H1 (cell line): ENCODE results near the gene DOCK3. TPM values are rescaled to one million over a fixed set of nuclear protein-coding genes. Genes with fewer than 3 reads are reported as not detected.

Source experiments
- CTCF ChIA-PET: fragments of 300-600 bp; sonication (Branson Sonifier 250); formaldehyde crosslinking; loops from one replicate; lab custom pipeline; 2021; ENCODE audit not compliant: partially characterized antibody; lab: Charles Lee
- POLR2A ChIA-PET: fragments of 300-600 bp; sonication (Branson Sonifier 250); formaldehyde crosslinking; loops from one replicate; lab custom pipeline; 2021; ENCODE audit warnings: inconsistent platforms; ENCODE audit not compliant: partially characterized antibody; lab: Charles Lee
- DNase-seq, 2 experiments: peaks; one replicate each; pipeline versions ENCODE4 v3.0.0 to v3.0.0-alpha.2; 2010 to 2022; ENCODE audit warnings: low spot score in 2 of 2, low read depth in 1 of 2, mixed read lengths in 1 of 2
- FAIRE-seq: peaks from 2 replicates; lab custom pipeline; 2011; peaks lifted over from hg19 to GRCh38; lab: Jason Lieb, UNC
- H2AFZ ChIP-seq: 2 replicates; pipeline ENCODE4 v1.8.1; 2012; ENCODE audit warnings: low read length, inconsistent platforms
- H2AK5ac ChIP-seq: 2 replicates; pipeline ENCODE4 v1.6.1; 2013; ENCODE audit warnings: low read depth, low read length
- H2BK120ac ChIP-seq: replicated peaks from 2 replicates; pipeline ENCODE3; 2013; ENCODE audit warnings: low read depth, low read length, inconsistent platforms
- H2BK12ac ChIP-seq: 2 replicates; pipeline ENCODE4 v1.6.1; 2013; ENCODE audit warnings: low read depth, low read length
- H2BK15ac ChIP-seq: 2 replicates; pipeline ENCODE4 v1.6.1; 2013; ENCODE audit warnings: low read length
- H2BK20ac ChIP-seq: 2 replicates; pipeline ENCODE4 v1.6.1; 2013; ENCODE audit warnings: low read length
- H2BK5ac ChIP-seq: 2 replicates; pipeline ENCODE4 v1.6.1; 2013; ENCODE audit warnings: low read depth, low read length
- H3K14ac ChIP-seq: 2 replicates; pipeline ENCODE4 v1.6.1; 2013; ENCODE audit warnings: inconsistent platforms; ENCODE audit not compliant: insufficient read length
- H3K18ac ChIP-seq: 2 replicates; pipeline ENCODE4 v1.6.1; 2013; ENCODE audit warnings: low read length; ENCODE audit errors: extremely low read depth
- H3K23ac ChIP-seq: 2 replicates; pipeline ENCODE4 v1.6.1; 2013; ENCODE audit warnings: inconsistent platforms; ENCODE audit not compliant: insufficient read length
- H3K23me2 ChIP-seq: 2 replicates; pipeline ENCODE4 v1.6.1; 2013; ENCODE audit warnings: low read depth, low read length
- H3K27ac ChIP-seq: 2 replicates; pipeline ENCODE4 v1.6.1; 2011; ENCODE audit warnings: low read depth, low read length, inconsistent platforms
- H3K27me3 ChIP-seq, 4 experiments: replicated peaks in 1 of 4; 1 replicate in 1 of 4; 2 replicates in 3 of 4; pipeline versions ENCODE4 v1.6.1 to v1.8.1; 2011 to 2013; ENCODE audit warnings: low read length in 3 of 4, mild to moderate bottlenecking in 3 of 4, inconsistent platforms in 2 of 4, mixed read lengths in 2 of 4, moderate library complexity in 1 of 4; ENCODE audit not compliant: control insufficient read depth in 3 of 4, insufficient read depth in 3 of 4; ENCODE audit errors: extremely low read depth in 1 of 4
- H3K36me3 ChIP-seq, 4 experiments: 2 replicates each; pipeline versions ENCODE4 v1.6.1 to v1.8.1; 2011 to 2013; ENCODE audit warnings: mild to moderate bottlenecking in 4 of 4, low read length in 3 of 4, moderate library complexity in 2 of 4, control low read depth in 1 of 4, inconsistent platforms in 1 of 4; ENCODE audit not compliant: insufficient read depth in 4 of 4, control insufficient read depth in 2 of 4
- H3K4ac ChIP-seq: replicated peaks from 2 replicates; pipeline ENCODE3; 2013; ENCODE audit warnings: low read length, low read depth, mixed read lengths, inconsistent platforms; ENCODE audit not compliant: insufficient read length
- H3K4me1 ChIP-seq, 4 experiments: replicated peaks in 1 of 4; 1 replicate in 1 of 4; 2 replicates in 3 of 4; pipeline versions ENCODE4 v1.6.1 to v1.8.1; 2011 to 2013; ENCODE audit warnings: low read length in 3 of 4, inconsistent platforms in 2 of 4, mixed read lengths in 1 of 4; ENCODE audit not compliant: insufficient read depth in 4 of 4, control insufficient read depth in 3 of 4
- H3K4me2 ChIP-seq, 2 experiments: 2 replicates each; pipeline versions ENCODE4 v1.6.1 to v1.8.1; 2011 to 2013; ENCODE audit warnings: low read depth in 2 of 2, low read length in 2 of 2, control low read depth in 1 of 2, inconsistent platforms in 1 of 2, mild to moderate bottlenecking in 1 of 2; ENCODE audit not compliant: insufficient read depth in 1 of 2
- H3K4me3 ChIP-seq, 4 experiments: fragments of 200-600, 300-600 bp in 1 of 4; sonication (generic), shearing (Covaris generic), sonication (Bioruptor Twin) in 1 of 4; 2 replicates each; pipeline versions ENCODE4 v1.5.1 to v1.8.1; 2011 to 2016; ENCODE audit warnings: low read length in 4 of 4, low read depth in 3 of 4, control low read depth in 2 of 4, inconsistent platforms in 2 of 4, mild to moderate bottlenecking in 2 of 4, mixed read lengths in 1 of 4, moderate library complexity in 1 of 4; ENCODE audit not compliant: insufficient read depth in 2 of 4; ENCODE audit errors: extremely low read depth in 1 of 4
- H3K56ac ChIP-seq: replicated peaks from 2 replicates; pipeline ENCODE3; 2013; ENCODE audit warnings: low read depth, mild to moderate bottlenecking, mixed read lengths, low read length, inconsistent platforms; ENCODE audit not compliant: insufficient read length
- H3K79me1 ChIP-seq: 2 replicates; pipeline ENCODE4 v1.6.1; 2013; ENCODE audit warnings: low read depth, low read length, control low read depth
- H3K79me2 ChIP-seq, 2 experiments: 2 replicates each; pipeline versions ENCODE4 v1.6.1 to v1.8.1; 2012 to 2013; ENCODE audit warnings: low read length in 2 of 2, mild to moderate bottlenecking in 2 of 2, inconsistent platforms in 1 of 2; ENCODE audit not compliant: insufficient read depth in 2 of 2, control insufficient read depth in 1 of 2
- H3K9ac ChIP-seq, 4 experiments: replicated peaks in 1 of 4; 1 replicate in 1 of 4; 2 replicates in 3 of 4; pipeline versions ENCODE4 v1.6.1 to v1.8.1; 2011 to 2013; ENCODE audit warnings: low read depth in 3 of 4, low read length in 3 of 4, control low read depth in 2 of 4, mild to moderate bottlenecking in 2 of 4, moderate library complexity in 2 of 4, inconsistent platforms in 1 of 4; ENCODE audit errors: extremely low read depth in 1 of 4
- H3K9me3 ChIP-seq, 2 experiments: 2 replicates each; pipeline versions ENCODE4 v1.6.1 to v1.8.1; 2012 to 2013; ENCODE audit warnings: mild to moderate bottlenecking in 2 of 2, moderate library complexity in 2 of 2, control low read depth in 1 of 2, inconsistent platforms in 1 of 2, low read depth in 1 of 2, low read length in 1 of 2, mixed read lengths in 1 of 2; ENCODE audit not compliant: insufficient read depth in 2 of 2
- H4K20me1 ChIP-seq, 2 experiments: replicated peaks in 1 of 2; 2 replicates each; pipeline versions ENCODE3 to v1.8.1; 2011 to 2013; ENCODE audit warnings: inconsistent platforms in 2 of 2, low read length in 2 of 2, mild to moderate bottlenecking in 1 of 2; ENCODE audit not compliant: insufficient read depth in 2 of 2, control insufficient read depth in 1 of 2
- H4K5ac ChIP-seq: 2 replicates; pipeline ENCODE4 v1.6.1; 2013; ENCODE audit warnings: low read length, low read depth, mixed read lengths, inconsistent platforms; ENCODE audit not compliant: insufficient read length
- H4K8ac ChIP-seq: 2 replicates; pipeline ENCODE4 v1.8.0; 2013; ENCODE audit warnings: mild to moderate bottlenecking, moderate library complexity, low read length, inconsistent platforms; ENCODE audit not compliant: insufficient read depth; ENCODE audit errors: extremely low read depth
- H4K91ac ChIP-seq: replicated peaks from 2 replicates; pipeline ENCODE3; 2013; ENCODE audit warnings: low read length, mixed read lengths, inconsistent platforms; ENCODE audit not compliant: insufficient read length
- BACH1 ChIP-seq: IDR thresholded peaks from 2 replicates; pipeline ENCODE4 v1.6.1; 2012; ENCODE audit warnings: low read length, improper control_type of control experiment
- BRCA1 ChIP-seq: IDR thresholded peaks from 2 replicates; pipeline ENCODE4 v1.6.1; 2012; ENCODE audit warnings: low read depth, low read length, improper control_type of control experiment
- CBX5 ChIP-seq: fragments of 300-800, 300-1000 bp; sonication (generic); IDR thresholded peaks from 2 replicates; pipeline ENCODE4 v1.7.1; 2016; ENCODE audit warnings: antibody characterized with exemption, low read length, low read depth
- CEBPB ChIP-seq: IDR thresholded peaks from 2 replicates; pipeline ENCODE4 v1.6.1; 2012; ENCODE audit warnings: low read depth, low read length
- CHD2 ChIP-seq: IDR thresholded peaks from 2 replicates; pipeline ENCODE4 v1.6.1; 2012; ENCODE audit warnings: low read length, improper control_type of control experiment
- EGR1 ChIP-seq: IDR thresholded peaks from 2 replicates; pipeline ENCODE4 v1.6.1; 2011; ENCODE audit warnings: low read depth, low read length, borderline replicate concordance
- EP300 ChIP-seq, 2 experiments: IDR thresholded peaks; 1 replicate in 1 of 2; 2 replicates in 1 of 2; pipeline ENCODE4 v1.6.1; 2011 to 2012; ENCODE audit warnings: low read depth in 2 of 2, low read length in 2 of 2, mild to moderate bottlenecking in 2 of 2, borderline replicate concordance in 1 of 2, inconsistent platforms in 1 of 2, moderate library complexity in 1 of 2
- EZH2 ChIP-seq: fragments of 200-600 bp; sonication (generic); IDR thresholded peaks from 2 replicates; pipeline ENCODE4 v1.7.1; 2012; ENCODE audit warnings: low read depth, mild to moderate bottlenecking, moderate library complexity, low read length, inconsistent platforms; ENCODE audit not compliant: severe bottlenecking
- FOSL1 ChIP-seq: IDR thresholded peaks from 2 replicates; pipeline ENCODE4 v1.6.1; 2011; ENCODE audit warnings: mild to moderate bottlenecking, low read depth, low read length, moderate library complexity; ENCODE audit not compliant: insufficient read depth
- HDAC6 ChIP-seq: IDR thresholded peaks from one replicate; pipeline ENCODE4 v1.7.1; 2012; ENCODE audit warnings: low read depth, mild to moderate bottlenecking, inconsistent platforms, low read length, moderate library complexity
- SP4 ChIP-seq: IDR thresholded peaks from 2 replicates; pipeline ENCODE4 v1.6.1; 2012; ENCODE audit warnings: low read length, inconsistent platforms
- TAF1 ChIP-seq: IDR thresholded peaks from 2 replicates; pipeline ENCODE4 v1.6.1; 2011; ENCODE audit warnings: mild to moderate bottlenecking, low read depth, low read length
- WGBS, 2 experiments: shearing (Covaris generic) in 1 of 2; methylation state at CpG; one replicate each; pipeline versions ENCODE4 v1.1.6 to v1.1.7; 2013 to 2015; ENCODE audit warnings: low lambda C conversion rate in 2 of 2, mixed read lengths in 2 of 2, inconsistent platforms in 1 of 2, low coverage in 1 of 2, missing lambda C conversion rate in 1 of 2; ENCODE audit not compliant: insufficient replicate concordance in 2 of 2, insufficient coverage in 1 of 2, insufficient read length in 1 of 2; ENCODE audit errors: extremely low coverage in 1 of 2, missing lambda C conversion rate in 1 of 2; 5-methylcytosine and 5-hydroxymethylcytosine counted together
- polyA plus RNA-seq, 7 experiments: library from polyadenylated mRNA; depleted of rRNA in 3 of 7; stranded (reverse) in 5 of 7; unstranded in 2 of 7; fragments of >200 nt in 5 of 7; fragments of 200-250 nt in 2 of 7; gene quantifications; 1 replicate in 5 of 7; 2 replicates in 1 of 7; 4 replicates in 1 of 7; pipeline versions ENCODE4 v1.2.1 to v1.2.3, GENCODE V29; 2011 to 2013; ENCODE audit warnings: missing spikeins in 2 of 7, mixed read lengths in 2 of 7
- total RNA-seq: library from RNA; stranded (reverse); fragmentation: NEBNext Ultra II Directional; extraction: Animal tissue kit (Norgen Biotek cat#: 25700); gene quantifications from 2 replicates; pipeline ENCODE4 v1.2.1, GENCODE V29; 2021
- TF ChIP-seq, protein P1 (sequence below): IDR thresholded peaks from 2 replicates; pipeline ENCODE4 v1.6.1; 2011; ENCODE audit warnings: low read depth, mild to moderate bottlenecking, low read length; ENCODE audit not compliant: insufficient read depth
- TF ChIP-seq, protein P2 (sequence below): IDR thresholded peaks from 2 replicates; pipeline ENCODE4 v1.6.1; 2012; ENCODE audit warnings: inconsistent platforms

DOCK3 gene
- total and polyA plus RNA-seq, 2 of the 8 experiments (the other 6 are each of a cell fraction or from before 2014, with no cell fraction given): 2.7 to 5.0 TPM

DNA sequence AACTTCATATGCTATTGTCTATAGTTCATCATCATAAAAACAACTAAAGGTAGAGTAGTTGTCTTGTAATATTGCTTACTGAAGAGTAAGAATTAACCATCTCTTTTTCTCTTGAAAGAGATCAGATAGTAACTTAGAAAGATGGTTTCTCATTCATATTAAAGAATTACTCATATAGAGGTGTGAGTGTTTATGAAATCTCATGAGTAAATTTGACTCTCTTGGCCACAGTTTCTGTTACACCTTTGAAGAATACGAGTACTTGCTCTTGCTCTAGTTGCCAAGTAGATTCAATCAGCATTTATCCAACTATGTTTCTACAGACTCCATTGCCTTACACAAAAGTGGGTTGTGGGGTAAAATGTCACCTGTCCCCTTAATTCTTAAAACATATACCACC lies 463.0 kb downstream of the DOCK3 start:
- Histone ChIP-seq H3K4me3 (no peak overlapping the region), H2BK20ac (no peak overlapping the region), H4K5ac (no peak overlapping the region), H3K14ac (no peak overlapping the region), H2BK120ac (no peak overlapping the region), H4K8ac (no peak overlapping the region), H3K27me3 (no peaks in the 10 kb centered on the region), H4K91ac (no peak overlapping the region), H3K79me1 (no peaks in the 10 kb centered on the region), H3K18ac (no peak overlapping the region), H3K56ac (no peak overlapping the region), H2BK5ac (no peak overlapping the region), H3K9ac (no peak overlapping the region), H4K20me1 (no peaks in the 10 kb centered on the region), H3K4ac (no peak overlapping the region), H3K23ac (no peak overlapping the region), H2AFZ (no peak overlapping the region), H2AK5ac (no peak overlapping the region), H3K36me3 (no peaks in the 10 kb centered on the region), H3K4me2 (no peak overlapping the region), H3K27ac (no peak overlapping the region), H3K9me3 (no peaks in the 10 kb centered on the region; a peak in 1 of 4 replicates), H3K23me2 (no peaks in the 10 kb centered on the region), H3K79me2 (no peaks in the 10 kb centered on the region), H2BK12ac (no peak overlapping the region), H3K4me1 (no peaks in the 10 kb centered on the region), H2BK15ac (no peak overlapping the region)
- ChIA-PET CTCF (no interaction called here), POLR2A (no interaction called here)
- DNase-seq (no peak), FAIRE-seq (no peak)
- WGBS, 2 experiments: 92% methylated on average over 1 of the region's 1 CpG; no CpG with 5 or more reads in 1 of the 2 experiments
- TF ChIP-seq EZH2: no peak
- no peak for TF ChIP-seq BRCA1
- TF ChIP-seq TAF1: no peak
- TF ChIP-seq CBX5: no peak
- no peak for TF ChIP-seq SP4
- TF ChIP-seq EP300 (IDR thresholded peaks at IDR 0.05; ENCODE audit: borderline replicate concordance in 1 of 2, low read depth in 2 of 2, low read length in 2 of 2): no peak
- TF ChIP-seq FOSL1: no peak
- TF ChIP-seq, protein P1, sequence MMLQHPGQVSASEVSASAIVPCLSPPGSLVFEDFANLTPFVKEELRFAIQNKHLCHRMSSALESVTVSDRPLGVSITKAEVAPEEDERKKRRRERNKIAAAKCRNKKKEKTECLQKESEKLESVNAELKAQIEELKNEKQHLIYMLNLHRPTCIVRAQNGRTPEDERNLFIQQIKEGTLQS: no peak
- TF ChIP-seq CEBPB: no peak
- no peak for TF ChIP-seq EGR1
- TF ChIP-seq HDAC6: no peak
- TF ChIP-seq BACH1: no peak
- no peak for TF ChIP-seq CHD2
- TF ChIP-seq, protein P2, sequence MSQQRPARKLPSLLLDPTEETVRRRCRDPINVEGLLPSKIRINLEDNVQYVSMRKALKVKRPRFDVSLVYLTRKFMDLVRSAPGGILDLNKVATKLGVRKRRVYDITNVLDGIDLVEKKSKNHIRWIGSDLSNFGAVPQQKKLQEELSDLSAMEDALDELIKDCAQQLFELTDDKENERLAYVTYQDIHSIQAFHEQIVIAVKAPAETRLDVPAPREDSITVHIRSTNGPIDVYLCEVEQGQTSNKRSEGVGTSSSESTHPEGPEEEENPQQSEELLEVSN: no peak
